IMR-90 (cell line): ENCODE measurements around the gene MFAP4.

Experiments used
- MAZ ChIP-seq: IDR thresholded peaks from 2 replicates; pipeline ENCODE4 v1.6.1; 2012; ENCODE audit warnings: low read depth, mild to moderate bottlenecking, low read length, improper control_type of control experiment, moderate library complexity, borderline replicate concordance
- NFE2L2 ChIP-seq: fragments of 150-350 bp; IDR thresholded peaks from 2 replicates; pipeline ENCODE4 v1.6.1; 2016; ENCODE audit warnings: low read depth, mild to moderate bottlenecking, low read length
- POLR2A ChIP-seq: IDR thresholded peaks from 2 replicates; pipeline ENCODE4 v1.6.1; 2012; ENCODE audit warnings: mild to moderate bottlenecking, low read depth, low read length
- RAD21 ChIP-seq: IDR thresholded peaks from 2 replicates; pipeline ENCODE4 v1.6.1; 2012; ENCODE audit warnings: low read length, improper control_type of control experiment
- TF ChIP-seq, protein P1 (sequence below): conservative IDR thresholded peaks from 2 replicates; pipeline ENCODE4 v1.5.1; 2012; ENCODE audit warnings: mild to moderate bottlenecking, low read depth, low read length, improper control_type of control experiment

DNA sequence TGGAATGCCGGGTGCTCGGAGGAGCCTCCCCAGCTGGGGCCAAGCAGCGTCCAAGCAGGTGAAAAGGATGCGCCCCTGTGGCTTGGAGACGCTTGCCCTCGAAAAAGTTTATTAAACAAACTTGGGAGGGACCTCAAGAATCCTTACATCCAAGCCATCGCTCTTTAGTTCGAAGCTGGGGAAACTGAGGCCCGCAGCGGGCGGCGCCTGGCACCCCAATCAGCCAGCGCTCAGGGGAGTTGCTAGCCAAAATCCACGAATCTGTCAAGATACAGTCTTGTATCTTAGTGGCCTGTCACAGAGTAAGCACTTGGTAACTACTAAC is 23.9 kb downstream of the MFAP4 start:
- TF ChIP-seq RAD21 (no peak), POLR2A (no peak), NFE2L2 (no peak), MAZ (no peak)
- TF ChIP-seq, protein P1, sequence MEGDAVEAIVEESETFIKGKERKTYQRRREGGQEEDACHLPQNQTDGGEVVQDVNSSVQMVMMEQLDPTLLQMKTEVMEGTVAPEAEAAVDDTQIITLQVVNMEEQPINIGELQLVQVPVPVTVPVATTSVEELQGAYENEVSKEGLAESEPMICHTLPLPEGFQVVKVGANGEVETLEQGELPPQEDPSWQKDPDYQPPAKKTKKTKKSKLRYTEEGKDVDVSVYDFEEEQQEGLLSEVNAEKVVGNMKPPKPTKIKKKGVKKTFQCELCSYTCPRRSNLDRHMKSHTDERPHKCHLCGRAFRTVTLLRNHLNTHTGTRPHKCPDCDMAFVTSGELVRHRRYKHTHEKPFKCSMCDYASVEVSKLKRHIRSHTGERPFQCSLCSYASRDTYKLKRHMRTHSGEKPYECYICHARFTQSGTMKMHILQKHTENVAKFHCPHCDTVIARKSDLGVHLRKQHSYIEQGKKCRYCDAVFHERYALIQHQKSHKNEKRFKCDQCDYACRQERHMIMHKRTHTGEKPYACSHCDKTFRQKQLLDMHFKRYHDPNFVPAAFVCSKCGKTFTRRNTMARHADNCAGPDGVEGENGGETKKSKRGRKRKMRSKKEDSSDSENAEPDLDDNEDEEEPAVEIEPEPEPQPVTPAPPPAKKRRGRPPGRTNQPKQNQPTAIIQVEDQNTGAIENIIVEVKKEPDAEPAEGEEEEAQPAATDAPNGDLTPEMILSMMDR, result no peak
